Caco-2 (cell line): ENCODE results near the gene C5orf15. TPM values are rescaled to one million over a fixed set of nuclear protein-coding genes. Genes with fewer than 3 reads are reported as not detected.

Source experiments
- BruUV-seq: library from RNA; stranded (reverse); fragments of 400-500 nt; replicated peaks from 2 replicates; lab custom pipeline; 2021; lab: Mats Ljungman, UMichigan
- CTCF ChIA-PET: fragments of 300-600 bp; sonication (Branson Sonifier 250); formaldehyde crosslinking; loops from one replicate; lab custom pipeline; 2022; ENCODE audit warnings: antibody characterized with exemption; lab: Charles Lee
- POLR2A ChIA-PET: fragments of 300-600 bp; sonication (Branson Sonifier 250); formaldehyde crosslinking; loops from one replicate; lab custom pipeline; 2022; ENCODE audit warnings: antibody characterized with exemption; lab: Charles Lee
- DNase-seq, 2 experiments: peaks; one replicate each; pipeline versions ENCODE4 v3.0.0 to v3.0.0-alpha.2; 2020 to 2022
- H3K27me3 ChIP-seq: replicated peaks from 2 replicates; pipeline ENCODE4 v1.6.0; 2011; ENCODE audit warnings: low read length; ENCODE audit not compliant: control insufficient read depth, insufficient read depth
- H3K36me3 ChIP-seq: 2 replicates; pipeline ENCODE4 v1.5.1; 2011; ENCODE audit warnings: low read length; ENCODE audit not compliant: control insufficient read depth, insufficient read depth
- H3K4me1 ChIP-seq: fragments of 250-450 bp; sonication (Bioruptor Pico); 2 replicates; pipeline ENCODE4 v1.5.1; 2020; ENCODE audit warnings: mild to moderate bottlenecking
- H3K4me3 ChIP-seq: 2 replicates; pipeline ENCODE4 v1.5.1; 2011; ENCODE audit warnings: low read depth, mild to moderate bottlenecking, control low read depth, low read length
- H3K9me3 ChIP-seq: fragments of 250-450 bp; sonication (Bioruptor Pico); 2 replicates; pipeline ENCODE4 v1.5.1; 2020; ENCODE audit warnings: mild to moderate bottlenecking, moderate library complexity
- H3K27ac Mint-ChIP-seq: one replicate; pipeline ENCODE4 v1.8.0; 2022; ENCODE audit warnings: mixed read lengths; ENCODE audit not compliant: unreplicated experiment
- H3K27me3 Mint-ChIP-seq: one replicate; pipeline ENCODE4 v1.8.0; 2022; ENCODE audit warnings: mixed read lengths; ENCODE audit not compliant: insufficient read depth, unreplicated experiment
- H3K36me3 Mint-ChIP-seq: one replicate; pipeline ENCODE4 v1.8.0; 2022; ENCODE audit warnings: mild to moderate bottlenecking, mixed read lengths; ENCODE audit not compliant: insufficient read depth, unreplicated experiment
- H3K4me1 Mint-ChIP-seq: one replicate; pipeline ENCODE4 v1.8.0; 2022; ENCODE audit warnings: low read depth, mixed read lengths; ENCODE audit not compliant: unreplicated experiment
- H3K4me3 Mint-ChIP-seq: one replicate; pipeline ENCODE4 v1.8.0; 2022; ENCODE audit warnings: mild to moderate bottlenecking, moderate library complexity, mixed read lengths; ENCODE audit not compliant: unreplicated experiment
- H3K9me3 Mint-ChIP-seq: one replicate; pipeline ENCODE4 v1.8.0; 2022; ENCODE audit warnings: mixed read lengths; ENCODE audit not compliant: unreplicated experiment
- CTCF ChIP-seq, 2 experiments: fragments of 200-600 bp in 1 of 2; IDR thresholded peaks; 1 replicate in 1 of 2; 2 replicates in 1 of 2; pipeline versions ENCODE4 v1.5.1 to v1.8.0; 2011 to 2022; ENCODE audit warnings: antibody characterized with exemption in 1 of 2, control low read depth in 1 of 2, inconsistent platforms in 1 of 2, low read depth in 1 of 2, low read length in 1 of 2, mild to moderate bottlenecking in 1 of 2, moderate library complexity in 1 of 2; ENCODE audit not compliant: insufficient read depth in 1 of 2, severe bottlenecking in 1 of 2, unreplicated experiment in 1 of 2
- intact Hi-C: fragments of 100-400 bp; cut with micrococcal nuclease; formaldehyde crosslinking; loops from one replicate; pipeline ENCODE4 v1.10.0; 2022; ENCODE audit not compliant: unreplicated experiment
- total RNA-seq: library from RNA; stranded (reverse); gene quantifications from 2 replicates; pipeline ENCODE4 v1.2.3, GENCODE V29; 2022

Gene C5orf15
- total RNA-seq, 1 experiment from 2014 or later, result 35.6 TPM

- BruUV-seq, result no TSS peak
- no peaks in the 10 kb centered on the region for H3K9me3 ChIP-seq
- Mint-ChIP-seq H3K27ac (no peak overlapping the region), H3K9me3 (no peaks in the 10 kb centered on the region), H3K4me1 (no peaks in the 10 kb centered on the region), H3K4me3 (no peak overlapping the region), H3K36me3 (no peaks in the 10 kb centered on the region), H3K27me3 (no peaks in the 10 kb centered on the region)
- H3K36me3 ChIP-seq, result no peaks in the 10 kb centered on the region
- no peak overlapping the region for H3K4me3 ChIP-seq
- no peak for TF ChIP-seq CTCF (IDR thresholded peaks at IDR 0.05; ENCODE audit: insufficient read depth in 1 of 2, low read depth in 1 of 2, low read length in 1 of 2, severe bottlenecking in 1 of 2, unreplicated experiment in 1 of 2)
- H3K4me1 ChIP-seq, result 0 out of 2 replicates have a peak, but pooled peaks cover 5% of the 10 kb centered on the region
- intact Hi-C loops, result no loop called here
- no peak for DNase-seq
- ChIA-PET CTCF (no interaction called here), POLR2A (no interaction called here)
- no peaks in the 10 kb centered on the region for H3K27me3 ChIP-seq
Observed at GRCh38 chr5:133914434-133914833, 54.0 kb downstream of the C5orf15 start.

GRCh38 chr5:133913413-133914155 is 54.8 kb downstream of the C5orf15 start:
- H3K36me3 ChIP-seq, result no peaks in the 10 kb centered on the region
- H3K27me3 ChIP-seq, result no peaks in the 10 kb centered on the region
- no peaks in the 10 kb centered on the region for H3K9me3 ChIP-seq
- no peaks in the 10 kb centered on the region for H3K27me3 Mint-ChIP-seq
- no TSS peak for BruUV-seq
- 0 out of 2 replicates have a peak, but pooled peaks cover 4% of the 10 kb centered on the region for H3K4me1 ChIP-seq
- ChIA-PET CTCF (no interaction called here), POLR2A (no interaction called here)
- DNase-seq, result no peak
- TF ChIP-seq CTCF (IDR thresholded peaks at IDR 0.05; ENCODE audit: insufficient read depth in 1 of 2, low read depth in 1 of 2, low read length in 1 of 2, severe bottlenecking in 1 of 2, unreplicated experiment in 1 of 2), result no peak
- H3K4me3 ChIP-seq, result no peak overlapping the region
- no peaks in the 10 kb centered on the region for H3K9me3 Mint-ChIP-seq
- H3K4me3 Mint-ChIP-seq, result no peak overlapping the region
- H3K27ac Mint-ChIP-seq, result no peak overlapping the region
- H3K4me1 Mint-ChIP-seq, result no peaks in the 10 kb centered on the region
- intact Hi-C loops, result no loop called here
- H3K36me3 Mint-ChIP-seq, result no peaks in the 10 kb centered on the region

- intact Hi-C loops, result no loop called here
- no peaks in the 10 kb centered on the region for H3K27me3 Mint-ChIP-seq
Observed at GRCh38 chr5:133912951-133913350, 55.5 kb downstream of the C5orf15 start.

More at GRCh38 chr5:133912951-133913350, 55.5 kb downstream of the C5orf15 start:
- H3K36me3 ChIP-seq, result no peaks in the 10 kb centered on the region
- no TSS peak for BruUV-seq
- no peak overlapping the region for H3K4me3 ChIP-seq
- DNase-seq, result no peak
- H3K4me3 Mint-ChIP-seq, result no peak overlapping the region
- H3K9me3 Mint-ChIP-seq, result no peaks in the 10 kb centered on the region
- H3K4me1 ChIP-seq, result no peaks in the 10 kb centered on the region
- no peak overlapping the region for H3K27ac Mint-ChIP-seq
- no peaks in the 10 kb centered on the region for H3K27me3 ChIP-seq
- H3K9me3 ChIP-seq, result no peaks in the 10 kb centered on the region
- no peaks in the 10 kb centered on the region for H3K36me3 Mint-ChIP-seq
- POLR2A ChIA-PET, result no interaction called here
- CTCF ChIA-PET, result no interaction called here
- no peaks in the 10 kb centered on the region for H3K4me1 Mint-ChIP-seq
- no peak for TF ChIP-seq CTCF (IDR thresholded peaks at IDR 0.05; ENCODE audit: insufficient read depth in 1 of 2, low read depth in 1 of 2, low read length in 1 of 2, severe bottlenecking in 1 of 2, unreplicated experiment in 1 of 2)
